Brain microvascular endothelial cell (primary cell): ENCODE measurements around the gene COA7.
"Not testable (repeated sequence)": the region's sequence is repeated elsewhere in the genome, so short reads cannot be mapped to it uniquely, and the experiment has no call there.

Experiments used
- DNase-seq: peaks from one replicate; pipeline ENCODE4 v3.0.0-alpha.2; 2020
- H3K27ac ChIP-seq: fragments of 250-450 bp; sonication (Bioruptor Pico); 2 replicates; pipeline ENCODE4 v1.5.1; 2020; ENCODE audit warnings: mild to moderate bottlenecking, moderate library complexity
- H3K27me3 ChIP-seq: fragments of 250-450 bp; sonication (Bioruptor Pico); replicated peaks from 2 replicates; pipeline ENCODE4 v1.5.1; 2020; ENCODE audit warnings: mild to moderate bottlenecking
- H3K36me3 ChIP-seq: fragments of 250-450 bp; sonication (Bioruptor Pico); replicated peaks from 2 replicates; pipeline ENCODE4 v1.5.1; 2020; ENCODE audit warnings: mild to moderate bottlenecking
- H3K4me3 ChIP-seq: 2 replicates; pipeline ENCODE4 v1.5.1; 2011; ENCODE audit warnings: low read depth, mild to moderate bottlenecking, control low read depth, low read length, moderate library complexity
- in situ Hi-C: cut with HindIII; loops from 2 replicates; pipeline ENCODE4 v1.10.0; 2017; ENCODE audit warnings: low sequenced_read_pairs, low pct_ligation_motif_present
- TF ChIP-seq, protein P1 (sequence below): IDR thresholded peaks from 2 replicates; pipeline ENCODE4 v1.5.1; 2011; ENCODE audit warnings: low read depth, mild to moderate bottlenecking, moderate library complexity, low read length, control low read depth, inconsistent platforms; ENCODE audit errors: missing control alignments

COA7 gene

GRCh38 chr1:52726265-52727113, 28.3 kb upstream of the COA7 start, which contains the start of gene ZYG11B:
Gene ZYG11B, plus strand, starts transcription at chr1:52726453. Its CDS starts 201 bp downstream, at chr1:52726654.
- peak; percentile 77 for DNase-seq
- Histone ChIP-seq H3K27me3 (no peaks in the 10 kb centered on the region), H3K27ac (peak within 1 kb of the TSS; percentile 25), H3K36me3 (no peaks in the 10 kb centered on the region), H3K4me3 (peak within 1 kb of the TSS; percentile 84)
- TF ChIP-seq, protein P1, sequence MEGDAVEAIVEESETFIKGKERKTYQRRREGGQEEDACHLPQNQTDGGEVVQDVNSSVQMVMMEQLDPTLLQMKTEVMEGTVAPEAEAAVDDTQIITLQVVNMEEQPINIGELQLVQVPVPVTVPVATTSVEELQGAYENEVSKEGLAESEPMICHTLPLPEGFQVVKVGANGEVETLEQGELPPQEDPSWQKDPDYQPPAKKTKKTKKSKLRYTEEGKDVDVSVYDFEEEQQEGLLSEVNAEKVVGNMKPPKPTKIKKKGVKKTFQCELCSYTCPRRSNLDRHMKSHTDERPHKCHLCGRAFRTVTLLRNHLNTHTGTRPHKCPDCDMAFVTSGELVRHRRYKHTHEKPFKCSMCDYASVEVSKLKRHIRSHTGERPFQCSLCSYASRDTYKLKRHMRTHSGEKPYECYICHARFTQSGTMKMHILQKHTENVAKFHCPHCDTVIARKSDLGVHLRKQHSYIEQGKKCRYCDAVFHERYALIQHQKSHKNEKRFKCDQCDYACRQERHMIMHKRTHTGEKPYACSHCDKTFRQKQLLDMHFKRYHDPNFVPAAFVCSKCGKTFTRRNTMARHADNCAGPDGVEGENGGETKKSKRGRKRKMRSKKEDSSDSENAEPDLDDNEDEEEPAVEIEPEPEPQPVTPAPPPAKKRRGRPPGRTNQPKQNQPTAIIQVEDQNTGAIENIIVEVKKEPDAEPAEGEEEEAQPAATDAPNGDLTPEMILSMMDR: no peak
- in situ Hi-C loops: no loop called here

- in situ Hi-C loops: no loop called here
- no peaks in the 10 kb centered on the region for H3K36me3 ChIP-seq
- DNase-seq: no peak
- TF ChIP-seq, protein P1: no peak
- no peaks in the 10 kb centered on the region for H3K27me3 ChIP-seq
- no peak overlapping the region for H3K27ac ChIP-seq
- H3K4me3 ChIP-seq: peak overlapping the region; percentile 46
Observed at GRCh38 chr1:52725903-52726264, 27.7 kb upstream of the COA7 start.

- H3K27ac ChIP-seq: no peak overlapping the region
- no peak for DNase-seq
- no peaks in the 10 kb centered on the region for H3K27me3 ChIP-seq
- TF ChIP-seq, protein P1: no peak
- H3K36me3 ChIP-seq: no peaks in the 10 kb centered on the region
- H3K4me3 ChIP-seq: no peak overlapping the region
- in situ Hi-C loops: no loop called here
Observed at GRCh38 chr1:52723260-52723659, 25.1 kb upstream of the COA7 start.

DNA sequence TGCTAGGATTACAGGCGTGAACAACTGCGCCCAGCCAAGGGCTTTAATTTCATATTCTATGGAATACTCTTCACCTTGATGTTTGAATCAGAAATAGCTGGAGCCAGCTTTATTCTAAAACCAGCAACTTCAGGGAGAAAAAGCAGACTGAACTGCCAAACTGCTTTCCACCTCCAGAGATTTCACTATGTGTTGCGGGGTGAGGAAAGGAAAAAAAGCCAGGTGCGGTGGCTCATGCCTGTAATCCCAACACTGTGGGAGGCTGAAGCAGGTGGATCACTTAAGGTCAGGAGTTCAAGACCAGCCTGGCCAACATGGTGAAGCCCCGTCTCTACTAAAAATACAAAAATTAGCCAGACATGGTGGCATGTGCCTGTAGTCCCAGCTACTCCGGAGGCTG, 17.1 kb upstream of the COA7 start:
- in situ Hi-C loops, DNase-seq, H3K27me3 ChIP-seq: not testable (repeated sequence)

GRCh38 chr1:52713590-52713989, 15.4 kb upstream of the COA7 start:
- Histone ChIP-seq H3K36me3 (no peaks in the 10 kb centered on the region), H3K4me3 (no peak overlapping the region), H3K27ac (no peak overlapping the region), H3K27me3 (no peaks in the 10 kb centered on the region)
- TF ChIP-seq, protein P1: no peak
- in situ Hi-C loops: no loop called here
- no peak for DNase-seq

More for the DNA sequence above, 17.1 kb upstream of the COA7 start:
- H3K27ac ChIP-seq, H3K36me3 ChIP-seq, H3K4me3 ChIP-seq: not testable (repeated sequence)

GRCh38 chr1:52709016-52709415, 10.9 kb upstream of the COA7 start:
- Histone ChIP-seq H3K27me3 (no peaks in the 10 kb centered on the region), H3K36me3 (no peaks in the 10 kb centered on the region), H3K4me3 (no peak overlapping the region), H3K27ac (no peak overlapping the region)
- TF ChIP-seq, protein P1: no peak
- no peak for DNase-seq
- in situ Hi-C loops: no loop called here
